GM19025 (cell line): ENCODE results near the gene MYO18B.

Source experiments
- ATAC-seq: cut with Tn5 transposase; IDR thresholded peaks from one replicate; pipeline ENCODE4 v1.9.1; 2021; ENCODE audit warnings: mild to moderate bottlenecking, low read depth, moderate library complexity; ENCODE audit not compliant: unreplicated experiment

MYO18B gene

DNA sequence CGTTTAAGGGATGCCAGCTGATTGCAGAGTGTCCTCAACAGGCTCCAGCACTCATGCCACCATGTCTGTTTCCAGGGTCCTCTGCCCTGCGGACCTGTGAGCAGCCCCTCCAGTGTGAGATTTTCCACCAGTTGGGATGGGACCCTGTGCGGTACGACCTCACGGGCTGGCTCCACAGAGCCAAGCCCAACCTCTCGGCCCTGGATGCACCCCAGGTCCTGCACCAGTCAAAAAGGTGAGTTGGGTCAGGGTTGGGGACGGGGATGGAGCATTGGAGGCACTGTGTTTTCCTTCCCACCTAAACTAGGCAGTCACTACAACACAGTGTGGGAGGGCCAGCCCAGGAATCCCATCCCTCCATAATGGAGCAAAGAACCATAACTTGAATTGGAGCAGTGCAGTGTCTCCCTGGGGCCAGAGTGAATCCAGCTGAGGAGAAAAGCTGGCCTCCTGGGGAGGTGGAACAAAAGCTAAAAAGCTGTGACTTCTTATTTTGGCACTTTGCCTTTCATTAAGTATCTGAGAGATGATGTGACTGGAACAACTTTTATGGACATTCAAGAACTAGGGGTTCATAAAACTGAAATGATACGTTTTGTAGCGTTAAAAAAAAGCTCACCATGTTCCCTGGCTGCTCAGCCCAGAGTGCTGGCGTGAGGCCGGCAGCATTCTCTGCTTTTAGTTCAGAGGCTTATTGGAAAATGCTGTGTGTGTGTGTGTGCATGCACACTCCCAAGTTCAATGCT is 101.8 kb downstream of the MYO18B start:
- ATAC-seq = no peak

DNA sequence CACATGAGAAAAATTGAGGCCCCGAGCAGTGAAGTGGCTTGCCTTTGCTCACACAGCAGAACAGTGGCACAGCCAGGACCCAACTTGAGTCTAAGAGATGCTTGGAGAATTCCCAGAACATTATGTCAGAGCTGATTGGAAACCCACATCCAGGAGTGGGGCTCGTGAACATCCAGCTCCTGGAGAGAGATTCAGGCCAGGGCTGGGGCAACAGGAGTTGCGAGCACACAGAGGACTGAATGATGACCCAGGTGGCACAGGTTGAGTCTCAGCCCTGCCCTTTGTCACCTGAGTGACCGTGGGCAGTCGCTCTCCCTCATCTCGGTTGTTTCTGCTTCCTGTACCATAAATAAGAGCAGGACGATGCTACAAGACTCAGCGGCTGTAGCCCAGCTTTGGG is 102.6 kb downstream of the MYO18B start:
- ATAC-seq = no peak

DNA sequence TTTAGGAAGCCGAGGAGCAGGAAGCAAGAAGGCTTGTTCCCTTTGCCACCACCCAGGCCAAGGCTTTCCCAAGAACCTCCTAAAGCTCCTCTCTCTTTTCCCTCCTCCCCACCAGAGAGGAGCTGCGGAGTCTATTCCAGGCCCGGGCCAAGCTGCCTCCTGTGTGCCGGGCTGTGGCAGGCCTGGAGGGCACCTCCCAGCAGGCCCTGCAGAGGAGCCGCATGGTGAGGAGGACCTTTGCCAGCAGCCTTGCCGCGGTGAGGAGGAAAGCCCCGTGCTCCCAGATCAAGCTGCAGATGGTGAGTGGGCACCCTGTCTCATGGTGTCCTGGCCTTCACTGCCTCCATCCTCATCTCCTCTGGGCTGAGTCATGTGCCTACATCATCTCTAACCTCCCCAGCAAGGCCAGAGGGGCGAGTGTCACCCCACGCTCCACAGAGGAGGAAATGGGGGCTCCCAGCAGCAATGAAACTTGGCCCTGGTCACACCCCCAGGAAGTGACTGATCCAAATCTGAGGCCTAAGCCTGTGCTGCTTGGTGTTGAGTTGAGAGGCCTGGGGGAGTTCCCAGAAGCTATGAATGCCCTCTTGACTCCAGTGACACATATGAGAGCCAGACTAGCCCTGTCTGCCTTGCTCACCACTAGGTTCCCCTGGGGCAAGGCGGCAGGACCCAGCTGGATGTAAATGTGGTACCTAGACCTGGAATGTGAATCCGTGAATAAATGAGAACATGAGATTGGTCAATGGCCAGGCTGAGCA is 104.2 kb downstream of the MYO18B start:
- ATAC-seq = no peak

DNA sequence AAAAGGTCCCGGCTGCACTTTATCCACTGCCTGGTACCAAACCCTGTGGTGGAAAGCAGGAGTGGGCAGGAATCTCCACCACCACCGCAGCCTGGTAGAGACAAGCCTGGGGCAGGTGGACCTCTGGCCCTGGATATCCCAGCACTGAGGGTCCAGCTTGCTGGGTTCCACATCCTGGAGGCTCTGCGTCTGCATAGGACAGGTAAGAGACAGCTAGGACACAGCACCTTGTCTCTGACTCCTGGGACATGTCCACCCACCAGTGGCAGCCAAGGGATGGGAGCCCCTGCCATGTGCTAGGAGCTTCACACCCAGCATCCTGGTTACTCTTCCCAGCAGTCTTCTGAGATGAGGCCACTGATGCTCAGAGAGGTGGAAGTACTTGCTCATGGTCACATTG is 105.5 kb downstream of the MYO18B start:
- no peak for ATAC-seq

DNA sequence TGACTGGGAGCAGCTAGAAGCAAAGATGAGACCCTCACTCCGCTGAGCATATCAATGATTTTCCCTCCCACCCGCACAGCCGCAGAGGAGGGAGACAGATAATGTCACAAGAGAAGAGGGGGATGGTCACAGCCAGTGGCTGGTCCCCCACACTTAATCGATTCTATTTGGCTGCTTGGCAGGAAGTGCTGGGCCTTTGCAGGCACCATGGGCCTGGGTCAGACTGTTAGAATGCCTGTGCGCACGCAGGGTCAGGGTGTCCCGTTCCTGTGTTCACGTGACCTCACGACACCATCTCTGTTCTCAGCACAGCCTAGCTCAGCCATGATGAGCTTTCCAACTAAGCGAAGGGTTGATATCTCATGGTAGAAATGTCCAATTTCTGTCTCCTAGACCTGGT is 107.0 kb downstream of the MYO18B start:
- ATAC-seq = no peak

DNA sequence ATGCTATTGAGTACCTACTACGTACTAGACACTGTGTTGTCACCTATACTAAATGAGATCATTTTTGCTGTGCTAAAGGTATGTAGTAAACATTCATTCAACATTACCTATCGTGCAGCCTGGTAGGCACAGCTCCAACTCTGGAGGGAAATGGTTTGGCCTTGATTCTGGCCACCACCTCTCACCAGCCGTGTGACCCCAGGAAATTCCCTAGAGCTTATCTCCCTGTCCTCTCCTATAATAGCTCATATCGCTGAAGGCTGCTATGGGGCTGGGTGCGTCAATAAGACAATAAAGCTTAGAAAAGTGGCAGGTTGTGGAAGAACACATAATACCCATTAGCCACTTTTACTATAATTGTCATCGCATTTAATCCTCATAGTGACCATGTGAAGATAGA is 107.5 kb downstream of the MYO18B start:
- ATAC-seq = no peak

DNA sequence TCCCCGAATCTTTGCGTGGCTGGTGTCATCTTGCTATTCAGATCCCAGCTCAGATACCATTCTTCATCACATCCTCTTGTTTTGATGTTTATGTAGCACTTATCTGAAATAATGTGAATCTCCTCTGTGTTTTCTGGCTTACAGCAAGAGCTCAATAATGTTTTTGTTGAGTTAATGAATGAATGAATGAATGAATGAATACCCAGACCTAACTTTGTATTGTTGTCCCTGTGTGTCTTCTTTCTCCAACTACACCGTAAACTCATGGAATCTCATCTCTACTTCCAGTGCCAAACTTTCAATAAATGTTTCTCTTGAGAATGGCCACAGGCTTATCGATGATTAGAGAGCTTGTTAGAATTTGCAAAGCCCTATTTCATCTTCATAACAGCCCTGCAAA is 110.2 kb downstream of the MYO18B start:
- ATAC-seq = no peak

DNA sequence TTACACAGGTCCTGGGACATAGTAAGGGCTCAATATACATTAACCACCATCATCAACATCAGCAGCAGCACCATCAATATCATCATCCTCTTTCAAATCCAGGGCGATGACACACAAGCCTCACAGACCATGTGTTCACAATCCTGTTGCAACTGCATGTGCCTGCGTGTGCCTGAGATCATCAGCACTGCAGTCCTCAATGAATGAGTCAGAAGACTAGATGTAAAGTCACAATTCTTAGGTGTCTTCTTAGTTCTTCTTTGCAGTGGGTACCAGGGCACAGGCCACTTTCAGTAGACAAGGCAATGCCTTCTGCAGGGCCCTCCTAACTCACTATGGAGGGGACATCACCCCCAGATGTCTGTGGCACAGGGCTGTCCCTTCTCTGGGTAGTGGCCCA is 111.1 kb downstream of the MYO18B start:
- no peak for ATAC-seq

DNA sequence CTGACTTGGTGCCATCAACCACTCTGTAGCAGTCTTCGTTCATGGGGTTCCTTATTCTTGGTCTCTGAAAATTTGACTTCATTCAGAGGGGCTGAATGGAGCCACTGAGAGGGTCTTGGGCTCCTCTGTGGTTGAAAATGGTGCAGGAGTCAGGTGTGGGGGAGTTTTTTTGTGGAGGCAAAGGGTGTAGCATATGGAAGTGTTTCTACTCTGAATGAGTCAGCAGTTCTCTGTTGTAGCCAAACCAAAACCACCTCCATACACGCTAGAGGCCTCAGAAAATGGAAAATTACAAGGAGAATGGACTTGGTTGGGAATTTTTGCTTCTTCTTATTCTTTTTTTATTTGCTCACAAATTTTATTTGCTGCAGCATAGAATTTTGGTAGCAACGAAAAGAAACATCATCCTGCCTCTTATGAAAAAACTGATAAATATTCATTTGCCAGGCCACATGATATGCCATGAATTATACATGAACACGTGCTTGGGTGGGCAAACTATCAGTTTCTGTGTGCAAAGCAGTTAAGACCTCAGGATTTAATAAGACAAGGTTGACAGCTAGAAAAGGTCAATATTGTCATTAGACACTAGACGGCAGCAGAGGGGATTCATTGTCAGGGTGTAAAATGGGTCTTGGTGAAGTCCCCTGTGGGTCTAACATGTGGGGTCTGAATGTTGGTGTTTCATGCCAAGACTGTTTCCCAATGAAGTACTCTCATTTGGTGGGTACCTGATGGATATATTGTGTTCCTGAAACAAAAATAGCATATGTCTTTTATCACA is 111.7 kb downstream of the MYO18B start:
- no peak for ATAC-seq

DNA sequence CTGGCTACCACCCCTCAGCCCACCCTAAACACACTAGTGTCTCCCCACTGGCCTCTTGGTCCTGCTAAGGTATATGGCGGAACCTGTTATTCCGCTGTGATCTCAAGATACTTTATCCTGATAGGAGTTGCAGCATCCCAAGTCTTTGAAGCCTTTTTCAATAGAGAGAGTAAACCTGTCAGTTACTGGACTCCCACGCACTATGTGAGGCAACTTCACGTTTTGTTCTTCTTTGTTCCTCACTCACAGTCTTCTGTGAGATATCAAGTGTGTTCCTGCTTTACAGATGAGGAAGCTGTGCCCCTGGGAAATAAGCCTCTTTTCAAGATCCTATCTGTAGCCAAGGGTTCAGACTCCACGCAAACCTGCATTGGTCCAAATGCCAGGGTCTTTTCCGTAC is 127.8 kb downstream of the MYO18B start:
- no peak for ATAC-seq

DNA sequence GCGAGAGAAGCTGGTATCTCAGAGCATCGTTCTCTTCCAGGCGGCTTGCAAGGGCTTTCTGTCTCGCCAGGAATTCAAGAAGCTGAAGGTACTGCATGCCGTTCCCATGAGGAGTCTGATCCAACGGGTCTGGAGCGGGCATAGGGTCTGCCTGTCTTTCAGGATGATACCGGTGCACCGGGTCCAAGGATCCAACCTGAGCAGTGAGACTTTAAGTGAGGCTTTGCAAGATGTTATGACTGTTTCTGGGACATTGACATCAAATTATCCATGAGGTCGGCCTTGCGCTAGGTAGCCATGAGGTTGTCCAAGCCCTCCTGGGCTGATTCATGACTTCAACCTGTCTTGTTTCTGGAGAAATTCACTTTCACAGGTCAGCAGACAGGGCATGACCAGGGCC is 132.3 kb downstream of the MYO18B start:
- no peak for ATAC-seq

DNA sequence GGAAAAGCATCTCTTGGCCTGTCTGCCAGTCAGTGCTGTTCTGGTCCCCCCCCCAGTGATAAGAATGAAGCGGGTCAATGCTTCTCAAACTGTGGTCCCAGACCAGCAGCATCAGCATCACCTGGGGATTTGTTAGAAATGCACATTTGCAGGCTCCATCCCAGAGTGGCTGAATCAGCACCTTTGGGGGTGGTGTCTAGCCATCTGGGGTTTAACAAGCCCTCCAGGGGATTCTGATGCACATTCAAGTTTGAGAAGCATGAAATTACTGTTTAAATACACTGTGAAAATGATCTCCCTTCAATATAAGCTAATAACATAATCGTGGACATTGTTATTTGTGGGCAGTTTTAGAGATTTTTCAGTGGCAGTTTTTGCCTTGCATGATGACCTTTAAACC is 133.5 kb downstream of the MYO18B start:
- no peak for ATAC-seq

DNA sequence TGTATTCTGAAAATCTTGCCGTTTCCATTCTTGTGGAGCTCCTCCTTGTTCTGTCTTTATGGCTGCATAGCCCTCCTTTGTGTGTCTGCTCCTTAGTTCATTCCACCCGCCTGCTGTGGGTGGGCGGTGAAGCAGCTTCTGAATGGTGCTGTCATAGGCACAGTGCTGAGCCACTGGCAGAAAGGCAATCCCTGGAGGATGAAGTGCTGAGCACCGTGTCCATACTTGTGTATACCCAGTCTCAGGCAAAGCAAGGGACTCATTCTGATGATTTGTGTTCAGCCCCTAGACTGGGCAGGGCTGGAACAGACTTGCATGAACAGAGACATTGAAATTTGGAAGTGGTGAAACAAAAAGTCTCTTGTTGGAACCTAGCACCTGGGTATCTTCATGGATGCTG is 134.9 kb downstream of the MYO18B start:
- ATAC-seq = no peak

DNA sequence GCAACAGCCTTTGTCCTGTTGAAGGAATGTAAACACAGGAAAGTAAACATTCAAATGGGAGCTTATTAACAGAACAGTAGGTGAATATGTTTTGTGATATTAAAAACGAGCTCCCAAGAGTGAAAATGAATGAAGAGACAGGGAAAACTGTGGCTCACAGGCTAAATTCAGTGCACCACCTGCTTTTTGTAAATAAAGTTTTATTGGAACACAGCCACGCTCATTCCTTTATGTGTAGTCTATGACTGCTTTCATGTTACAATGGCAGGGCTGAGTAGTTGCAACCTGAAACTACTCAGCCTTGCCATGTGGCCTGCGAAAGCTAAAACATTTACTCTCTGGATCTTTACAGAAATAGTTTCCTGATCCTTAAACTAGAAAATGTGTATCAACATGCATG is 136.9 kb downstream of the MYO18B start:
- ATAC-seq = no peak

DNA sequence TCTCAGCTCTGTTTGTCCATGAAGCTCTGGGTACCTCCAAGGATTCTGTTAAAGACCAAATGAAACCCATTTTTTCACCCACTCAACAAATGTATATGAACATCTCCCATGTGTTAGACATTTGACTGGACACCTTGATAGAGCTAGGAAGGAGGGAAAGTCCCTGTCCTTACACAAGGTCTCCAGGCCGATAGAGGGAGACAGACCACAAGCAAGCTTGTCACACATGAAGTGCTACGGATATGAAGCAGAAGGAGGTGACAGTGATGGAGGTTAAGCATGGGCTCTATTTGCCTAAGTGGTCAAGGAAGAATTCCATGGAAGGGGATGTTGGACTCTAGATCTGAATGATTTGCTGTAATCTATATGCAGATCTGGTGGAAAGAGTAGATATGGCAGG is 138.5 kb downstream of the MYO18B start:
- no peak for ATAC-seq

DNA sequence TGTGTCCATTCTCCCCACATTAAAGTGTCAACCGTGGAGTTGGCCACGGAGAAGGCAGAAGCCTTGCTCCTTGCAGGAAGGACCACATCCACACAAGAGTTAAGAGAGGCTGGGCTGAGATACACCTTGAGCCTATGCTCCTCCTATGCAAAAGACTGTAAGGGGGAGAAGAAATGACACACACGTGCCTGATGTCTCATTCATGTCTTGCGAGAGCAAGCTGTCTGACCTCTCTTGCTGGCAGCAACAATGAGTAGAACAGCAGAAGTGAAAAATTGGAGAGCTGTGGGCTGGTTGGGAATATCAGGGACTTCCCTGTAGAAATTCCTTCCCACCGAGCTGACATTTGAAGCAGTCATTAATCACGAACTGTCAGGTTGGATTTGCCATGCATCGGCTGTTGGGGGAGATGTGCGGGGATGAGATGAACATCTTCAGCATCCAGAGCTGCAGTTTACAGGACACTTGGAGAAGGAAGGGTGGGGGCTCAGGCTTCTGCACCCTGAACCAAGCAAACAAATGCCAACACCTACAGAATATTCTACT is 139.3 kb downstream of the MYO18B start:
- ATAC-seq = no peak

DNA sequence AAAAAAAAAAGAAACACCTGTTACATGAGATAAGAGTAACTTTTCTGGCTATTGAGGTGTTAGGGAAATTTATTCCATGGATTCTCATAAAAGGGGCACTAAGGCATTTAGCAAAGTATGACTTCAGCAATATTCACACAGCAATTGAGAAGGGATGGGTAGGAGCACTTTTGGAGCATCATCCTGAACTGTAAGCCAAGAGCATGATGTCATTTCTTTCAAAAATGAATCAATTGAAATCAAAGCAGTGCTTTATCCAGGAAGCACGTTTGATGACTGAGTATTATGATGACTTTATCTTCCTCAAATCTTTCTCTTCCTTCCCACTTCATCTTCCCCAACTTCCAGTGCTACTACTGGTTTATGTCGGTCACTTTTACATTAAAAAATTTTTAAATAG is 140.4 kb downstream of the MYO18B start:
- ATAC-seq = no peak

DNA sequence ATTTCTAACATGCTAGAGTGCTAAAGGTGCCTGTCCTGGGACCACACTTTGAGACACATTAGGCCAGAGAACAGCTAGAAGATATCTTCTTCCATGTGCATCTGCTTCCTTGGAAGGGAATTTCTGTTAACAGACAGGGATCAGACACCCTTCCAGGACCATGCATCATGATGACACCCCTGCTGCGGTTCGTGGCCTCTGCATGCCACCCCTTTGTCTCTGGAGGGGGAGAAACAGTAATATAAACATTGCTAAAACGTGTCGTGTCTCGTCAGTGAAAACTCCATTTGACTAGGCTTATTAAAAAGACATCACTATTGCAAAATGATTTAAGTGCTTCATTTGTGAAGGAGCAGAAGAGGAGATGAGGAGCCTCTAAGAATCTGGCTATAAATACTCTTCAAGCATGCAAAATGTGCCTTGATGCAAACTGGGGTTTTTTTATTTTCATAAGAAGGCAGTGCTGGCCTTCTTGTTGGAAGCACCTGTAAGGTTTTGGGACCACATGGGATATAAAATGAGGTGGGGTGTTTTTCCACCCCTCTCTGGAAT is 141.6 kb downstream of the MYO18B start:
- ATAC-seq = no peak

DNA sequence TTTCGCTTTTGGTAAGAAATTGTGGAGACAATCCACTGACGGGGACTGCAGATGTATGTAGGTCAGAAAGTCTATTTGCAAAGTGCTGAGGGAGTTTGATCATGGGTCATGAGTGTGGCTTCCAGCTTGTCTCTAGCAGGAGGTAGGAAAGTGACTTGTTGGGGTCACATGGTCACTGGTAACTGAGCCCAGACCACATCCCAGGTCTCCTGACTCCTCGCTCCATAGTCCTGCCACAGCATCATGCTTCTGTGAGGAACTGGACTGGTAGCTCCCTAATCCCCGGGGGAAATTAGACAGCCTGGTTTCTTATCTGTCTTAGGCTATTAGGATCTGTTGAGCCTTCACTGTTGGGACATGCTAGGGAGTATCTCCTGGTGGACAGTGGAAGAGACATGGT is 142.1 kb downstream of the MYO18B start:
- no peak for ATAC-seq

DNA sequence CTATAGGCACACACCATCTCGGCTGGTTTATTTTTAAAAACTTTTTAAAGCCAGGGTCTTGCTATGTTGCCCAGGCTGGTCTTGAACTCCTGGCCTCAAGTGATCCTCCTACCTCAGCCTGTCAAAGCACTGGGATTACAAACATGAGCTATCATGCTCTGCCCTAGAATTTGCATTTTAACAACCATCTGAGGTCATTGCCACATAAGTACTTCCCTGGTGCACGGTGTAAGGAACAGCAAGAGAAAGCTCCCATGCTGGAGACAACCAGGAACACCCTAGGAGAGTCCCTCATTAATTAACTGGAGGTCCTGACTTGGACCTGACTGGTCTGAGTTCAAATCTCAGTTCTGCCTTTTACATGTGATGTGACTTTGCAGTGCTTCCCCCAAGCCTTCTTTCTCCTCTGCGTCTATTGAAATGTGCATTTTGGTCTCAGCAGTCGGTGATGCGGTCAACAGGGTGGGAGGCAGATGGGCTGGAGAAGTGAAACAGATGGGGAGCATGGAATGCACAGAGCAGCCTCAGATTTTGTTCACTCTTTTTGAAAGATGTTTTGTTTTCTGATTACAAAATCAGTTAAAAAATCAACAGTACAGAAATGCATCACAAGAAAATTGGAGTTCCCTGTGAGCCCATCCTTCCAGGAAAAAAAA is 146.5 kb downstream of the MYO18B start:
- ATAC-seq = no peak
